Smooth muscle cell (in vitro differentiated cells): ENCODE measurements around the gene AVPR1B. TPM values are rescaled to one million over a fixed set of nuclear protein-coding genes. Genes with fewer than 3 reads are reported as not detected.

Experiments
- DNase-seq: peaks from one replicate; lab custom pipeline; 2025; ENCODE audit not compliant: unreplicated experiment; lab: John Stamatoyannopoulos, UW
- H2AFZ ChIP-seq: fragments of 200-600 bp; sonication (generic); 2 replicates; pipeline ENCODE4 v1.6.0; 2016; ENCODE audit warnings: antibody characterized with exemption, low read depth, mild to moderate bottlenecking
- H3F3A ChIP-seq: fragments of 200-600 bp; sonication (generic); 2 replicates; pipeline ENCODE4 v1.6.0; 2017; ENCODE audit warnings: antibody characterized with exemption, low read depth
- H3K27ac ChIP-seq: fragments of 200-600 bp; sonication (generic); 2 replicates; pipeline ENCODE4 v1.5.1; 2016; ENCODE audit warnings: low read depth, mild to moderate bottlenecking
- H3K27me3 ChIP-seq: fragments of 200-600 bp; sonication (generic); 2 replicates; pipeline ENCODE4 v1.6.1; 2016; ENCODE audit warnings: low read depth, mild to moderate bottlenecking
- H3K36me3 ChIP-seq: fragments of 200-600 bp; sonication (generic); 2 replicates; pipeline ENCODE4 v1.5.1; 2016; ENCODE audit warnings: low read depth
- H3K4me1 ChIP-seq: fragments of 200-600 bp; sonication (generic); 2 replicates; pipeline ENCODE4 v1.5.1; 2016; ENCODE audit warnings: low read depth
- H3K4me2 ChIP-seq: fragments of 200-600 bp; sonication (generic); 2 replicates; pipeline ENCODE4 v1.6.0; 2016; ENCODE audit warnings: mild to moderate bottlenecking
- H3K4me3 ChIP-seq: fragments of 200-600 bp; sonication (generic); 2 replicates; pipeline ENCODE4 v1.5.1; 2016; ENCODE audit warnings: mild to moderate bottlenecking
- H3K79me2 ChIP-seq: fragments of 200-600 bp; sonication (generic); 2 replicates; pipeline ENCODE4 v1.6.0; 2016; ENCODE audit warnings: low read depth, mild to moderate bottlenecking
- H3K9ac ChIP-seq: fragments of 200-600 bp; sonication (generic); 2 replicates; pipeline ENCODE4 v1.6.0; 2016; ENCODE audit warnings: low read depth
- H3K9me3 ChIP-seq: fragments of 200-600 bp; sonication (generic); replicated peaks from 2 replicates; pipeline ENCODE4 v1.5.1; 2016; ENCODE audit warnings: low read depth
- H4K20me1 ChIP-seq: fragments of 200-600 bp; sonication (generic); 2 replicates; pipeline ENCODE4 v1.6.0; 2016; ENCODE audit warnings: low read depth
- CTCF ChIP-seq: fragments of 200-600 bp; sonication (generic); IDR thresholded peaks from 2 replicates; pipeline ENCODE4 v1.5.1; 2017; ENCODE audit warnings: borderline replicate concordance, mild to moderate bottlenecking, antibody characterized with exemption; ENCODE audit not compliant: insufficient read depth, poor library complexity, severe bottlenecking
- WGBS: methylation state at CpG from one replicate; pipeline ENCODE4 v1.1.7; 2016; ENCODE audit warnings: low lambda C conversion rate; 5-methylcytosine and 5-hydroxymethylcytosine counted together
- polyA plus RNA-seq: library from polyadenylated mRNA; unstranded; fragments of >200 nt; fragmentation: Nextera tagmentation; extraction: Ambion mirVana; gene quantifications from 2 replicates; pipeline ENCODE4 v1.2.1, GENCODE V29; 2016
- small RNA-seq: library from RNA; depleted of rRNA; stranded (forward); fragments of <200 nt; gene quantifications from one replicate; pipeline ENCODE3, GENCODE V24; 2014
- total RNA-seq: library from RNA; depleted of rRNA; stranded (reverse); fragments of >200 nt; gene quantifications from 2 replicates; pipeline ENCODE4 v1.2.3, GENCODE V29; 2014

Gene AVPR1B
- total and polyA plus RNA-seq, 2 experiments from 2014 or later: not detected

DNA sequence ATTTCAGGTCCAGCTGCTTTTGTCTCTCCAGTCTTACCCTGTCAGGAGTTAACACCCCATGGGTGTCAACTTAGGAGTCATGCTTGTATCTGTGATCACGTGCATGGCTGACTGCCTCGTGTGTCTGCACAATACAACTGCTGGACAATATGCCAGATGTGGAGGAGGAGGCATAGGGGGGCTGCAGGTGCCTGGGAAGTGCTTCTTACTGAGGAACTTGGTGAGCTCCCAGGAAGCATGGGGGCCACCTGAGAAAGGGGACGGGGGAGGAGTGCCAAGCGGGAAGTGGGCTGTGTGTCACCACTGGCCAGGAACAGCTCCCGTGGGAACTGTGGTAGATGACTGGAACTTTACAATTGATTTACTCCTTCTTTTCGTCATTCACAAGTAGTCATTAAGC, 54.7 kb downstream of the AVPR1B start:
- 89% methylated on average over 6 of the region's 6 CpGs for WGBS

DNA sequence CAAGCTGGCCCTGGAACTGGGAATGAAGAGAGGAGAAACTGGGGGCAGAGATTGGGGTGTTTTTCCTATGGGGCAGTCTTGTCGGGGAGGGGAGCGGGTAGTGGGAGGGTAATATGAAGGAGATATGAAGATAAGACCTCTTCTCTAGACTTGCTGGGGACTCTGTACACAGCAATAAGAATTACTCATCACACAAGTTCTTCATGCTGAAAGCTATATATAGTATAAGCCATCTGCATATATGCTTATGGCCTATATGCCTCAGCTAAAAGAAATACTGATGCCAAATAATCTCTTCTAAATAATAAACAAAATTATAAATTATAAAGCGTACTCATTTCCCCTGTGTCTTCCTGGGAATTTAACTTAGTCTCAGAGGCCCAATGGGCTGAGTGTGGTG, 56.3 kb downstream of the AVPR1B start:
- Histone ChIP-seq H3K9ac (no peak overlapping the region), H3K4me1 (no peaks in the 10 kb centered on the region), H3K27ac (no peak overlapping the region), H2AFZ (no peak overlapping the region), H3K27me3 (no peaks in the 10 kb centered on the region), H3K36me3 (no peaks in the 10 kb centered on the region), H3K79me2 (no peaks in the 10 kb centered on the region), H4K20me1 (no peaks in the 10 kb centered on the region), H3K4me3 (no peak overlapping the region), H3K9me3 (no peaks in the 10 kb centered on the region), H3K4me2 (no peak overlapping the region), H3F3A (no peaks in the 10 kb centered on the region)
- TF ChIP-seq CTCF: no peak
- DNase-seq: no peak
- 96% methylated on average over 3 of the region's 3 CpGs for WGBS

More for the DNA sequence above, 54.7 kb downstream of the AVPR1B start:
- Histone ChIP-seq H3K4me2 (no peak overlapping the region), H3K9me3 (no peaks in the 10 kb centered on the region), H3F3A (no peaks in the 10 kb centered on the region), H3K4me3 (no peak overlapping the region), H3K36me3 (no peaks in the 10 kb centered on the region), H3K9ac (no peak overlapping the region), H4K20me1 (no peaks in the 10 kb centered on the region), H2AFZ (no peak overlapping the region), H3K79me2 (no peaks in the 10 kb centered on the region), H3K27me3 (no peaks in the 10 kb centered on the region), H3K4me1 (no peaks in the 10 kb centered on the region), H3K27ac (no peak overlapping the region)
- no peak for DNase-seq
- TF ChIP-seq CTCF: no peak

Small RNAs within 50 kb of the gene (small RNA-seq; reads per million reads assigned to genes)
- not detected for gene RF00271

Other genes starting within 250 kb of the AVPR1B start
- not detected in 2 replicates for gene SLC26A9, start 173.9 kb downstream of the AVPR1B start, total RNA-seq
- not detected in 2 replicates for gene SLC26A9, start 173.9 kb downstream of the AVPR1B start, polyA plus RNA-seq
- gene RAB7B, start 114.0 kb downstream of the AVPR1B start, total RNA-seq: 8.0 and 13.0 TPM in 2 replicates
- 11.5 and 13.6 TPM in 2 replicates for gene RAB7B, start 114.0 kb downstream of the AVPR1B start, polyA plus RNA-seq
- not detected in 2 replicates for gene CTSE, start 93.5 kb downstream of the AVPR1B start, total RNA-seq
- gene CTSE, start 93.5 kb downstream of the AVPR1B start, polyA plus RNA-seq: not detected in 2 replicates
- not detected in 2 replicates for gene RHEX, start 64.2 kb downstream of the AVPR1B start, total RNA-seq
- gene RHEX, start 64.2 kb downstream of the AVPR1B start, polyA plus RNA-seq: not detected in 2 replicates
- gene FAM72A, start 85.5 kb upstream of the AVPR1B start, total RNA-seq: 2.9 and 3.1 TPM in 2 replicates
- 3.7 and 4.1 TPM in 2 replicates for gene FAM72A, start 85.5 kb upstream of the AVPR1B start, polyA plus RNA-seq
- 43.0 and 62.9 TPM in 2 replicates for gene SRGAP2, start 86.2 kb upstream of the AVPR1B start, total RNA-seq
- 28.0 and 35.0 TPM in 2 replicates for gene SRGAP2, start 86.2 kb upstream of the AVPR1B start, polyA plus RNA-seq